DOHH2 (cell line): ENCODE data around the gene ATP6V0E1.

Experiments
- CTCF ChIP-seq: fragments of 200-600 bp; sonication (generic); IDR thresholded peaks from one replicate; pipeline ENCODE4 v1.5.1; 2014; ENCODE audit warnings: antibody characterized with exemption, mild to moderate bottlenecking, low read depth, low read length; ENCODE audit not compliant: poor library complexity, severe bottlenecking
- EZH2phosphoT487 ChIP-seq: fragments of 200-600 bp; sonication (generic); IDR thresholded peaks from 2 replicates; pipeline ENCODE4 v1.6.1; 2017; ENCODE audit warnings: borderline replicate concordance, mild to moderate bottlenecking, antibody characterized with exemption, low read length, moderate library complexity, mixed read lengths

GRCh38 chr5:173050791-173051190 lies 67.2 kb downstream of the ATP6V0E1 start:
- no peak for TF ChIP-seq EZH2phosphoT487
- TF ChIP-seq CTCF, result no peak
